ENCODE measurements around the gene AADACL4.

Gene AADACL4

GRCh38 chr1:12619792-12620487 lies 23.9 kb upstream of the AADACL4 start:
- H3K4me1 ChIP-seq (ENCODE audit: control insufficient read depth, insufficient read depth, low read length), result peaks cover 16% of the 10 kb centered on the region
- no peaks in the 10 kb centered on the region for H3K9me3 ChIP-seq (ENCODE audit: control insufficient read depth, insufficient read depth, low read length)
- H3K27me3 ChIP-seq (ENCODE audit: control insufficient read depth, insufficient read depth, low read length), result no peaks in the 10 kb centered on the region
- H3K9ac ChIP-seq (ENCODE audit: low read depth, low read length), result no peak overlapping the region
- H3K4me3 ChIP-seq (ENCODE audit: low read depth, low read length), result peak overlapping the region; percentile 78
- no peaks in the 10 kb centered on the region for H3K36me3 ChIP-seq (ENCODE audit: control insufficient read depth, insufficient read depth, low read length)
- H3K27ac ChIP-seq (ENCODE audit: low read depth, low read length), result peak overlapping the region; percentile 97

GRCh38 chr1:12620488-12620865 lies 23.4 kb upstream of the AADACL4 start:
- Histone ChIP-seq H3K36me3 (ENCODE audit: control insufficient read depth, insufficient read depth, low read length) (no peaks in the 10 kb centered on the region), H3K9ac (ENCODE audit: low read depth, low read length) (no peak overlapping the region), H3K9me3 (ENCODE audit: control insufficient read depth, insufficient read depth, low read length) (no peaks in the 10 kb centered on the region), H3K27me3 (ENCODE audit: control insufficient read depth, insufficient read depth, low read length) (no peaks in the 10 kb centered on the region), H3K27ac (ENCODE audit: low read depth, low read length) (no peak overlapping the region), H3K4me1 (ENCODE audit: control insufficient read depth, insufficient read depth, low read length) (peaks cover 11% of the 10 kb centered on the region), H3K4me3 (ENCODE audit: low read depth, low read length) (no peak overlapping the region)

- Histone ChIP-seq H3K4me3 (ENCODE audit: low read depth, low read length) (no peak overlapping the region), H3K9ac (ENCODE audit: low read depth, low read length) (no peak overlapping the region), H3K4me1 (ENCODE audit: control insufficient read depth, insufficient read depth, low read length) (peaks cover 10% of the 10 kb centered on the region), H3K9me3 (ENCODE audit: control insufficient read depth, insufficient read depth, low read length) (no peaks in the 10 kb centered on the region), H3K36me3 (ENCODE audit: control insufficient read depth, insufficient read depth, low read length) (no peaks in the 10 kb centered on the region), H3K27me3 (ENCODE audit: control insufficient read depth, insufficient read depth, low read length) (no peaks in the 10 kb centered on the region), H3K27ac (ENCODE audit: low read depth, low read length) (no peak overlapping the region)
Measured at GRCh38 chr1:12620931-12621330, 23.0 kb upstream of the AADACL4 start.

- no peak overlapping the region for H3K4me3 ChIP-seq (ENCODE audit: low read depth, low read length)
Measured at GRCh38 chr1:12621346-12622335, 22.2 kb upstream of the AADACL4 start.

GRCh38 chr1:12622506-12622905 lies 21.4 kb upstream of the AADACL4 start:
- no peak overlapping the region for H3K27ac ChIP-seq (ENCODE audit: low read depth, low read length)
- no peak overlapping the region for H3K9ac ChIP-seq (ENCODE audit: low read depth, low read length)
- H3K4me3 ChIP-seq (ENCODE audit: low read depth, low read length), result no peak overlapping the region
- H3K27me3 ChIP-seq (ENCODE audit: control insufficient read depth, insufficient read depth, low read length), result no peaks in the 10 kb centered on the region
- no peaks in the 10 kb centered on the region for H3K36me3 ChIP-seq (ENCODE audit: control insufficient read depth, insufficient read depth, low read length)
- H3K4me1 ChIP-seq (ENCODE audit: control insufficient read depth, insufficient read depth, low read length), result peaks cover 23% of the 10 kb centered on the region
- H3K9me3 ChIP-seq (ENCODE audit: control insufficient read depth, insufficient read depth, low read length), result no peaks in the 10 kb centered on the region

More at GRCh38 chr1:12621346-12622335, 22.2 kb upstream of the AADACL4 start:
- peaks cover 14% of the 10 kb centered on the region for H3K4me1 ChIP-seq (ENCODE audit: control insufficient read depth, insufficient read depth, low read length)
- H3K27ac ChIP-seq (ENCODE audit: low read depth, low read length), result no peak overlapping the region
- no peaks in the 10 kb centered on the region for H3K36me3 ChIP-seq (ENCODE audit: control insufficient read depth, insufficient read depth, low read length)
- H3K9me3 ChIP-seq (ENCODE audit: control insufficient read depth, insufficient read depth, low read length), result no peaks in the 10 kb centered on the region
- no peak overlapping the region for H3K9ac ChIP-seq (ENCODE audit: low read depth, low read length)
- H3K27me3 ChIP-seq (ENCODE audit: control insufficient read depth, insufficient read depth, low read length), result no peaks in the 10 kb centered on the region

GRCh38 chr1:12625276-12625675 lies 18.6 kb upstream of the AADACL4 start:
- no peaks in the 10 kb centered on the region for H3K9me3 ChIP-seq (ENCODE audit: control insufficient read depth, insufficient read depth, low read length)
- H3K9ac ChIP-seq (ENCODE audit: low read depth, low read length), result no peak overlapping the region
- H3K4me3 ChIP-seq (ENCODE audit: low read depth, low read length), result no peak overlapping the region
- H3K27ac ChIP-seq (ENCODE audit: low read depth, low read length), result no peak overlapping the region
- peaks cover 29% of the 10 kb centered on the region for H3K4me1 ChIP-seq (ENCODE audit: control insufficient read depth, insufficient read depth, low read length)
- H3K27me3 ChIP-seq (ENCODE audit: control insufficient read depth, insufficient read depth, low read length), result no peaks in the 10 kb centered on the region
- no peaks in the 10 kb centered on the region for H3K36me3 ChIP-seq (ENCODE audit: control insufficient read depth, insufficient read depth, low read length)

GRCh38 chr1:12626888-12627287 lies 17.0 kb upstream of the AADACL4 start:
- Histone ChIP-seq H3K4me1 (ENCODE audit: control insufficient read depth, insufficient read depth, low read length) (peaks cover 25% of the 10 kb centered on the region), H3K4me3 (ENCODE audit: low read depth, low read length) (no peak overlapping the region), H3K9me3 (ENCODE audit: control insufficient read depth, insufficient read depth, low read length) (0 out of 2 replicates have a peak, but pooled peaks cover 7% of the 10 kb centered on the region), H3K9ac (ENCODE audit: low read depth, low read length) (no peak overlapping the region), H3K36me3 (ENCODE audit: control insufficient read depth, insufficient read depth, low read length) (no peaks in the 10 kb centered on the region), H3K27ac (ENCODE audit: low read depth, low read length) (no peak overlapping the region), H3K27me3 (ENCODE audit: control insufficient read depth, insufficient read depth, low read length) (no peaks in the 10 kb centered on the region)

- no peaks in the 10 kb centered on the region for H3K36me3 ChIP-seq (ENCODE audit: control insufficient read depth, insufficient read depth, low read length)
- H3K4me3 ChIP-seq (ENCODE audit: low read depth, low read length), result no peak overlapping the region
- H3K27me3 ChIP-seq (ENCODE audit: control insufficient read depth, insufficient read depth, low read length), result no peaks in the 10 kb centered on the region
- H3K9ac ChIP-seq (ENCODE audit: low read depth, low read length), result no peak overlapping the region
- peaks cover 25% of the 10 kb centered on the region for H3K4me1 ChIP-seq (ENCODE audit: control insufficient read depth, insufficient read depth, low read length)
- H3K9me3 ChIP-seq (ENCODE audit: control insufficient read depth, insufficient read depth, low read length), result 0 out of 2 replicates have a peak, but pooled peaks cover 7% of the 10 kb centered on the region
- H3K27ac ChIP-seq (ENCODE audit: low read depth, low read length), result no peak overlapping the region
Measured at GRCh38 chr1:12627296-12627695, 16.6 kb upstream of the AADACL4 start.

- Histone ChIP-seq H3K4me3 (ENCODE audit: low read depth, low read length) (no peak overlapping the region), H3K4me1 (ENCODE audit: control insufficient read depth, insufficient read depth, low read length) (peaks cover 25% of the 10 kb centered on the region), H3K27ac (ENCODE audit: low read depth, low read length) (peak overlapping the region; percentile 85), H3K27me3 (ENCODE audit: control insufficient read depth, insufficient read depth, low read length) (no peaks in the 10 kb centered on the region), H3K9ac (ENCODE audit: low read depth, low read length) (no peak overlapping the region), H3K36me3 (ENCODE audit: control insufficient read depth, insufficient read depth, low read length) (no peaks in the 10 kb centered on the region), H3K9me3 (ENCODE audit: control insufficient read depth, insufficient read depth, low read length) (0 out of 2 replicates have a peak, but pooled peaks cover 7% of the 10 kb centered on the region)
Measured at GRCh38 chr1:12629511-12629956, 14.4 kb upstream of the AADACL4 start.

- peaks cover 25% of the 10 kb centered on the region for H3K4me1 ChIP-seq (ENCODE audit: control insufficient read depth, insufficient read depth, low read length)
- no peaks in the 10 kb centered on the region for H3K36me3 ChIP-seq (ENCODE audit: control insufficient read depth, insufficient read depth, low read length)
- H3K9ac ChIP-seq (ENCODE audit: low read depth, low read length), result peak overlapping the region; percentile 20; the same call in 1 of the 2 replicates
- H3K4me3 ChIP-seq (ENCODE audit: low read depth, low read length), result no peak overlapping the region
- H3K27me3 ChIP-seq (ENCODE audit: control insufficient read depth, insufficient read depth, low read length), result no peaks in the 10 kb centered on the region
- 0 out of 2 replicates have a peak, but pooled peaks cover 7% of the 10 kb centered on the region for H3K9me3 ChIP-seq (ENCODE audit: control insufficient read depth, insufficient read depth, low read length)
- peak overlapping the region; percentile 85 for H3K27ac ChIP-seq (ENCODE audit: low read depth, low read length)
Measured at GRCh38 chr1:12629985-12630760, 13.7 kb upstream of the AADACL4 start.
